Neutrophil (primary cell): ENCODE results near the gene KLHL21.

Source experiments
- H3K27ac ChIP-seq: fragments of 200-600 bp; sonication (generic); 2 replicates; pipeline ENCODE4 v1.5.1; 2016; ENCODE audit warnings: mild to moderate bottlenecking, moderate library complexity
- H3K27me3 ChIP-seq: fragments of 200-600 bp; sonication (generic); 2 replicates; pipeline ENCODE4 v1.6.0; 2016; ENCODE audit warnings: mild to moderate bottlenecking
- H3K36me3 ChIP-seq: fragments of 200-600 bp; sonication (generic); 2 replicates; pipeline ENCODE4 v1.5.1; 2017
- H3K4me1 ChIP-seq, 2 experiments: fragments of 200-600 bp in 1 of 2; sonication (generic) in 1 of 2; 1 replicate in 1 of 2; 2 replicates in 1 of 2; pipeline versions ENCODE4 v1.5.1 to v1.6.1; 2013 to 2016; ENCODE audit warnings: low read depth in 1 of 2, low read length in 1 of 2, mild to moderate bottlenecking in 1 of 2, moderate library complexity in 1 of 2; ENCODE audit not compliant: control insufficient read depth in 1 of 2, insufficient read depth in 1 of 2
- H3K4me3 ChIP-seq, 2 experiments: fragments of 200-600 bp in 1 of 2; sonication (generic) in 1 of 2; 1 replicate in 1 of 2; 2 replicates in 1 of 2; pipeline ENCODE4 v1.5.1; 2013 to 2016; ENCODE audit warnings: low read depth in 1 of 2, low read length in 1 of 2, mild to moderate bottlenecking in 1 of 2, moderate library complexity in 1 of 2
- H3K9me3 ChIP-seq: fragments of 200-600 bp; sonication (generic); 2 replicates; pipeline ENCODE4 v1.5.1; 2016
- CTCF ChIP-seq: fragments of 200-600 bp; sonication (generic); IDR thresholded peaks from 2 replicates; pipeline ENCODE4 v1.5.1; 2016; ENCODE audit warnings: antibody characterized with exemption

Gene KLHL21

GRCh38 chr1:6627841-6628545 lies 25.3 kb upstream of the KLHL21 start:
- Histone ChIP-seq H3K36me3 (peaks cover 49% of the 10 kb centered on the region), H3K27me3 (no peaks in the 10 kb centered on the region), H3K4me1 (peaks cover 13 to 17% of the 10 kb centered on the region in 2 experiments), H3K9me3 (no peaks in the 10 kb centered on the region), H3K4me3 (no peak overlapping the region), H3K27ac (no peak overlapping the region)
- TF ChIP-seq CTCF, result no peak

- Histone ChIP-seq H3K4me3 (no peak overlapping the region), H3K36me3 (peaks cover 46% of the 10 kb centered on the region), H3K27me3 (no peaks in the 10 kb centered on the region), H3K27ac (no peak overlapping the region), H3K4me1 (peaks cover 13 to 17% of the 10 kb centered on the region in 2 experiments), H3K9me3 (no peaks in the 10 kb centered on the region)
- TF ChIP-seq CTCF, result no peak
Measured at GRCh38 chr1:6627031-6627430, 24.4 kb upstream of the KLHL21 start.

GRCh38 chr1:6625584-6626149 lies 23.0 kb upstream of the KLHL21 start:
- Histone ChIP-seq H3K36me3 (peaks cover 46% of the 10 kb centered on the region), H3K27ac (peak overlapping the region; percentile 69), H3K9me3 (no peaks in the 10 kb centered on the region), H3K27me3 (no peaks in the 10 kb centered on the region), H3K4me1 (peaks cover 13 to 17% of the 10 kb centered on the region in 2 experiments), H3K4me3 (peak overlapping the region; percentile 69 to 74)
- no peak for TF ChIP-seq CTCF

- Histone ChIP-seq H3K27ac (peak within 1 kb of the TSS; percentile 69), H3K36me3 (peaks cover 45% of the 10 kb centered on the region), H3K9me3 (no peaks in the 10 kb centered on the region), H3K4me3 (peak within 1 kb of the TSS; percentile 69 to 74), H3K4me1 (peaks cover 13 to 17% of the 10 kb centered on the region in 2 experiments), H3K27me3 (no peaks in the 10 kb centered on the region)
- peak; percentile 81 for TF ChIP-seq CTCF
Measured at GRCh38 chr1:6624710-6625583, 22.3 kb upstream of the KLHL21 start, which contains the start of gene THAP3. Gene THAP3 (plus strand): TSS chr1:6624868. CDS start chr1:6625219, 351 bp downstream.

GRCh38 chr1:6623269-6623965 lies 20.7 kb upstream of the KLHL21 start:
- Histone ChIP-seq H3K27me3 (no peaks in the 10 kb centered on the region), H3K4me1 (peaks cover 13 to 17% of the 10 kb centered on the region in 2 experiments), H3K36me3 (peaks cover 37% of the 10 kb centered on the region), H3K9me3 (no peaks in the 10 kb centered on the region), H3K4me3 (no peak overlapping the region), H3K27ac (no peak overlapping the region)
- TF ChIP-seq CTCF, result no peak
